ENCODE data around the gene SLC35F1.
"Not testable (repeated sequence)": the region's sequence is repeated elsewhere in the genome, so short reads cannot be mapped to it uniquely, and the experiment has no call there.

SLC35F1 gene

DNA sequence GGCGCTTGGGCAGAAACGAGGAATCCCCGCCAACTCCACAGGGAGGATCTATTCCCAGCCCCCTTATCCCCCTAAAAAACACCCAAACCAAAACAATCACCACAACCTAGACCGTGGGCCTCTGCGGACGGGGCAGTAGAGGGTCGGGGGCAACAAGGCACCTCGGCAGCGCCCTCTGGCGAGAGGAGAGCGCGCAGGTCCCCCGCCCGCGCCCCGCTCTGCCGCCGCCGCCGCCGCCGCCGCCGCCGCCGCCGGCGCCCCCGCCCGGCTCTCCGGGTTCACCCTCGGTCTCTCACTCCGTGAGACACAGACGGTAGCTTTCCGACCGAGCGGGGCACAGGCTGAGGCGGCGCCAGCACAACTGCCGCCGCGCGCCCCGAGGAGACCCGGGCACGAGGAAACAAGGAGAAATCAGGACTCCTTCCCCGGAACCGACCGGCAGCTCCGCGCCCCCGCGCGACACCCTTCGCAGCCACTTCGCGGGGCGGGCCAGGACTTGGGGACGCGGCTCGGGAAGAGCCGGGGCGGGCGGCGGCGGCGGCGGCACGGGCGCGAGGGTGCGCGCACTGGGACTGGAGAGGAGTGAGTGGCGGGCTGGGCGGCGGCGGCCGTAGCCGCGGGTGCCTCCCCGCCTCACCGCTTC lies at the start of gene SLC35F1:
SLC35F1 (plus strand) TSS at position 307 of the 643 bp plus-strand sequence.
- no peak for DNase-seq (ENCODE audit: low read depth, low spot score)

DNA sequence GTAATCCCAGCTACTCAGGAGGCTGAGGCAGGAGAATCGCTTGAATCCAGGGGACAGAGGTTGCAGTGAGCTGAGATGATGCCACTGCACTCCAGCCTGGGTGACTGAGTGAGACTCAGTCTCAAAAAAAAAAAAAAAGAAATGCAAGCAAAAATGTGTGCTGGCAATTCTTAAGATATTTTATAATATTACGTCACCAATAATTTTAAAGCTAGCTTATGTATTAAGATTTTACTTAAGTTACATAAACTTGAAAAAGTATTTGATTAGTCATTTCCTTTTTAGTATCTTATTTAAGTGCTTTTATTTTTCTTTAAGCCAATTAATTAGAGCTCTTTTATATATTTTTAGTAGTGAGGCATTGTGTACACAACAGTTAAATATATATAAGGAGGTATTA lies 48.5 kb upstream of the SLC35F1 start:
- DNase-seq (ENCODE audit: low read depth, low spot score); H3K4me3 ChIP-seq (ENCODE audit: low read depth, low read length); CTCF ChIA-PET; POLR2A ChIA-PET: not testable (repeated sequence)

More for the DNA sequence above, at the start of gene SLC35F1:
- TF ChIP-seq, protein P1, sequence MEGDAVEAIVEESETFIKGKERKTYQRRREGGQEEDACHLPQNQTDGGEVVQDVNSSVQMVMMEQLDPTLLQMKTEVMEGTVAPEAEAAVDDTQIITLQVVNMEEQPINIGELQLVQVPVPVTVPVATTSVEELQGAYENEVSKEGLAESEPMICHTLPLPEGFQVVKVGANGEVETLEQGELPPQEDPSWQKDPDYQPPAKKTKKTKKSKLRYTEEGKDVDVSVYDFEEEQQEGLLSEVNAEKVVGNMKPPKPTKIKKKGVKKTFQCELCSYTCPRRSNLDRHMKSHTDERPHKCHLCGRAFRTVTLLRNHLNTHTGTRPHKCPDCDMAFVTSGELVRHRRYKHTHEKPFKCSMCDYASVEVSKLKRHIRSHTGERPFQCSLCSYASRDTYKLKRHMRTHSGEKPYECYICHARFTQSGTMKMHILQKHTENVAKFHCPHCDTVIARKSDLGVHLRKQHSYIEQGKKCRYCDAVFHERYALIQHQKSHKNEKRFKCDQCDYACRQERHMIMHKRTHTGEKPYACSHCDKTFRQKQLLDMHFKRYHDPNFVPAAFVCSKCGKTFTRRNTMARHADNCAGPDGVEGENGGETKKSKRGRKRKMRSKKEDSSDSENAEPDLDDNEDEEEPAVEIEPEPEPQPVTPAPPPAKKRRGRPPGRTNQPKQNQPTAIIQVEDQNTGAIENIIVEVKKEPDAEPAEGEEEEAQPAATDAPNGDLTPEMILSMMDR (IDR thresholded peaks at IDR 0.05; ENCODE audit: insufficient read depth, low read length, missing control alignments), result peak; percentile 44
- ChIA-PET CTCF (no interaction called here), POLR2A (no interaction called here)
- H3K4me3 ChIP-seq (ENCODE audit: low read depth, low read length), result peak within 1 kb of the TSS; percentile 51

DNA sequence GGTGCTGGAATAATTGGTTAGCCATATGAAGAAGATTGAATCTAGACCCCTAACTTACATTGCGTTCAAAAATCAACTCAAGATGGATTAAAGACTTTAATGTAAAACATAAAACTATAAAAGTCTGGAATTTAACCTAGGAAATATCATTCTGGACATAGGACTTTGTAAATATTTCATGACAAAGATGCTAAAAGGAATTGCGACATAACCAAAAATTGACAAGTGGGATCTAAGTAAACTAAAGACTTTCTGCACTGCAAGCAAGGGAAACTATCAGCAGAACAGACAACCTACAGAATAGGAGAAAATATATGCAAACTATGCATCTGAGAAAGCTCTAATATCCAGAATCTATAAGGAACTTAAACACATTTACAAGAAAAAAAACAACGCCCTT lies 45.5 kb upstream of the SLC35F1 start:
- DNase-seq (ENCODE audit: low read depth, low spot score), result no peak
- ChIA-PET CTCF (no interaction called here), POLR2A (no interaction called here)
- H3K4me3 ChIP-seq (ENCODE audit: low read depth, low read length), result no peak overlapping the region
- TF ChIP-seq, protein P1 (IDR thresholded peaks at IDR 0.05; ENCODE audit: insufficient read depth, low read length, missing control alignments), result no peak

DNA sequence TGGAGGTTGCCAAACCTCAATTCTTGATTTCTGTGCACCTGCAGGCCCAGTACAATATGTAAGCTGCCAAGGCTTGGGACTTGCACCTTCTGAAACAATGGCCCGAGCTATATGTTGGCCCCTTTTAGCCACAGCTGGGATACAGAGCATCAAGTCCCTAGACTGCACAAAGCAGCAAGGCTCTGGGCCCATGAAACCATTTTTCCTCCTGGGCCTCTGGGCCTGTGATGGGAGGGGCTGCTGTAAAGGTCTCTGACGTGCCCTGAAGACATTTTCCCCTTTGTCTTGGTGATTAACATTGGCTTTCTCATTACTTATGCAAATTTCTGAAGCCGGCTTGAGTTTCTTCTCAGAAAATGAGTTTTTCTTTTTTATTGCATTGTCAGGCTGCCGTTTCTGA lies 40.5 kb upstream of the SLC35F1 start:
- ChIA-PET POLR2A (no interaction called here), CTCF (no interaction called here)
- DNase-seq (ENCODE audit: low read depth, low spot score), result no peak
- H3K4me3 ChIP-seq (ENCODE audit: low read depth, low read length), result no peak overlapping the region
- TF ChIP-seq, protein P1 (IDR thresholded peaks at IDR 0.05; ENCODE audit: insufficient read depth, low read length, missing control alignments), result no peak

DNA sequence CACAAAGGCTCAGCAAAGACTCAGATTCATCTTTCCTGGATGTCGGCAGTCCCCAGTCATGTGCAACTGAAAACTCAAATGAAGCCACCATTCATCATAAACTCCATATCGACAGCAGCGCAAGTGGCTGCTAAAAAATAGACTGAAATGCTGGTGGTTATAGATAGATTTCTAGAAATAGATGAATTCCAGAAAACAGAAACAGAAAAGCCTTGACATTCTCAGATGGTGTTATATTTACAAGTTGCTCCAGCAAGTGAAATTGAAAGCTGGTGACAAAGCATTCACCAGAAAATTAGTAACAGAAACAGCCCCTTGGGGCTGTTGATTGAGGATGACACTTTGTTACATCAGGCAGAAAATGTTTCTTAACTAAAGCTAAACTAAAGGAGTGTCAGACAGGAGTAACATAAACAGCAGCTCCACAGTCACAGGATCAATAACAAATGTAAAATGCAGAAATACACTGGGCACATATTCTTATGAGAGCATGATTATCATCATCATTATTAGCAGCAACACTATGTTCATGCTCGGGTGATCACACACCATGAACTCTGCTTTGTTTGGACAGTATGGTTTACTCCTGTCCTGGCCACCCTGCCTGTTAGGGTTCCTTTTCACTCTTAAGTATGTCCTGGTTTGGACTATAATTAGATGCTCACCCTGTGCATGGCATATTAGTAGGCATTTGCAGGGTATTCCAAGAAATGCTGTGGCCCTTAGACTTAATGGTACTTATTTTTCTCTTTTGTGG lies 36.4 kb upstream of the SLC35F1 start:
- CTCF ChIA-PET, result no interaction called here
- POLR2A ChIA-PET, result no interaction called here

DNA sequence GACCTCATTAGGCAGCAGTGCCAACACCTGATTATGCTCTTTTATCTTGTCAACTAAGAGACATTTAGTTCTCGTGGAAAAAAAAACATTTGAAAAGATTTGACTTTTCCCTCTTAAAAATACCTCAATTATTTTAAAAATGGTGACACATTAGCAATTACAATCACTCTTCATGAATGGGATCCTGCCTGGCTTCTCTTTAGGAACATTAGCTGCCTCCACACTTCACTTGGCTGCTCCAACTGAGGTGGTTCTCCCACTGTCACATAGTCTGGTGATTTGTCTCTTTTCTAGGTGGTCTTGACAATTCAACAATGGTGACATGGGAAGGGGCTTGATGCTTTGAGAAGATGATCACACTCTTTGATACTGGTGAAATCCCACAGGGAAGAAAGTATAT lies 26.2 kb upstream of the SLC35F1 start:
- TF ChIP-seq, protein P1 (IDR thresholded peaks at IDR 0.05; ENCODE audit: insufficient read depth, low read length, missing control alignments), result no peak
- DNase-seq (ENCODE audit: low read depth, low spot score), result no peak
- ChIA-PET CTCF (no interaction called here), POLR2A (no interaction called here)
- H3K4me3 ChIP-seq (ENCODE audit: low read depth, low read length), result no peak overlapping the region

More for the DNA sequence above, 36.4 kb upstream of the SLC35F1 start:
- TF ChIP-seq, protein P1 (IDR thresholded peaks at IDR 0.05; ENCODE audit: insufficient read depth, low read length, missing control alignments), result no peak
- DNase-seq (ENCODE audit: low read depth, low spot score), result no peak
- no peak overlapping the region for H3K4me3 ChIP-seq (ENCODE audit: low read depth, low read length)

DNA sequence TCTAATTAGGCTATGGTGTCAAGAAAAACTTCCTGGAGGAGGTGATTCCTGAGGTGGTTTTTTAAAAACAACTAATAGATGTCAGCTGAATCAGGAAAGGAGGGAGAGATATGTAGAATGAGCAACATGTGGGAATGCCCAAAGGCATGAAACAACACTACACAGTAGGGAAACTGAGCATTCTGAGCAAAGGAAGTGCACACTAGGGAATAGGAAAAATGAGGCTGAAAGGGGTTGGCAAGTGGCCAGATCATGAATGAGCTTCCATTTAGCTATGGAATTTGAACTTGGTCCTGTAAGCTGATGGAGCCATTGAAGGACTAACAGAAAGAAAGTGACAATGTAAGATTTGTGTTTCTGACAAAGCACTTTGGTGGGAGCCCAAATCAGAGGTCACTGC lies 16.9 kb upstream of the SLC35F1 start:
- ChIA-PET POLR2A (no interaction called here), CTCF (no interaction called here)
- no peak for DNase-seq (ENCODE audit: low read depth, low spot score)
- no peak overlapping the region for H3K4me3 ChIP-seq (ENCODE audit: low read depth, low read length)
- TF ChIP-seq, protein P1 (IDR thresholded peaks at IDR 0.05; ENCODE audit: insufficient read depth, low read length, missing control alignments), result no peak
